Aortic smooth muscle cell (primary cell): ENCODE results near the gene ECI1. TPM values are rescaled to one million over a fixed set of nuclear protein-coding genes. Genes with fewer than 3 reads are reported as not detected.

ENCODE experiments used
- total RNA-seq: library from RNA; depleted of rRNA; stranded (reverse); fragments of >200 nt; gene quantifications from 2 replicates; pipeline ENCODE4 v1.2.3, GENCODE V29; 2014

Gene ECI1
- total RNA-seq = 19.9 and 28.1 TPM in 2 replicates

GRCh38 chr16:2251296-2252111 lies at the start of gene ECI1:
TSS of gene ECI1 (minus strand) at chr16:2251587. CDS start at chr16:2251566, 21 bp downstream.

GRCh38 chr16:2267913-2268666 lies 16.7 kb upstream of the ECI1 start, which contains the start of gene RNPS1:
TSS of gene RNPS1 (minus strand) at chr16:2268126. CDS start at chr16:2264643, 3,483 bp downstream.

GRCh38 chr16:2236337-2237101 lies 14.9 kb downstream of the ECI1 start, which contains the start of gene DNASE1L2:
TSS of gene DNASE1L2 (plus strand) at chr16:2236444. CDS start at chr16:2236817, 373 bp downstream.

GRCh38 chr16:2223221-2223941 lies 28.0 kb downstream of the ECI1 start, which contains the start of gene E4F1:
TSS of gene E4F1 (plus strand) at chr16:2223591. CDS start at chr16:2223614, 23 bp downstream.

GRCh38 chr16:2214719-2214968 lies 36.7 kb downstream of the ECI1 start, which contains the start of gene PGP:
TSS of gene PGP (minus strand) at chr16:2214840. CDS start at chr16:2214777, 63 bp downstream.

GRCh38 chr16:2210386-2211365 lies 40.7 kb downstream of the ECI1 start, which contains the start of gene BRICD5:
TSS of gene BRICD5 (minus strand) at chr16:2210863. CDS start at chr16:2210833, 30 bp downstream.

GRCh38 chr16:2205104-2205966 lies 46.1 kb downstream of the ECI1 start, which contains the start of gene MLST8:
TSS of gene MLST8 (plus strand) at chr16:2205454. CDS start at chr16:2206086, 632 bp downstream.

GRCh38 chr16:2196162-2196980 lies 55.0 kb downstream of the ECI1 start, which contains the start of gene CASKIN1:
TSS of gene CASKIN1 (minus strand) at chr16:2196605. CDS start at chr16:2196432, 173 bp downstream.

Other genes with a start within 250 kb of the ECI1 start
- gene ZNF598, start 241.8 kb downstream of the ECI1 start, total RNA-seq = 9.6 and 12.3 TPM in 2 replicates
- gene NPW, start 231.8 kb downstream of the ECI1 start, total RNA-seq = 0.06 and 0.13 TPM in 2 replicates
- gene NHERF2, start 224.7 kb downstream of the ECI1 start, total RNA-seq = 98.1 and 182 TPM in 2 replicates
- gene NTHL1, start 203.8 kb downstream of the ECI1 start, total RNA-seq = 40.6 and 59.2 TPM in 2 replicates
- gene TSC2, start 203.6 kb downstream of the ECI1 start, total RNA-seq = 44.3 and 53.0 TPM in 2 replicates
- 131 and 144 TPM in 2 replicates for gene PKD1, start 115.7 kb downstream of the ECI1 start, total RNA-seq
- gene RAB26, start 103.0 kb downstream of the ECI1 start, total RNA-seq = 2.0 and 2.4 TPM in 2 replicates
- gene TRAF7, start 95.8 kb downstream of the ECI1 start, total RNA-seq = 42.0 and 44.8 TPM in 2 replicates
- under 0.01 and 0.40 TPM in 2 replicates for gene CASKIN1, start 55.0 kb downstream of the ECI1 start, total RNA-seq
- 11.3 and 16.8 TPM in 2 replicates for gene MLST8, start 46.1 kb downstream of the ECI1 start, total RNA-seq
- gene BRICD5, start 40.7 kb downstream of the ECI1 start, total RNA-seq = 1.2 and 1.7 TPM in 2 replicates
- 7.0 and 12.2 TPM in 2 replicates for gene PGP, start 36.7 kb downstream of the ECI1 start, total RNA-seq
- gene E4F1, start 28.0 kb downstream of the ECI1 start, total RNA-seq = 22.6 and 29.9 TPM in 2 replicates
- gene DNASE1L2, start 15.1 kb downstream of the ECI1 start, total RNA-seq = 0.31 and 1.1 TPM in 2 replicates
- gene RNPS1, start 16.5 kb upstream of the ECI1 start, total RNA-seq = 47.2 and 47.3 TPM in 2 replicates
- 8.4 and 11.1 TPM in 2 replicates for gene ABCA3, start 89.1 kb upstream of the ECI1 start, total RNA-seq
- gene CCNF, start 177.9 kb upstream of the ECI1 start, total RNA-seq = 9.5 and 17.3 TPM in 2 replicates
- gene TEDC2, start 208.5 kb upstream of the ECI1 start, total RNA-seq = 2.7 and 6.1 TPM in 2 replicates
- 0.31 and 0.40 TPM in 2 replicates for gene NTN3, start 219.7 kb upstream of the ECI1 start, total RNA-seq
- 10.3 and 12.0 TPM in 2 replicates for gene TBC1D24, start 223.5 kb upstream of the ECI1 start, total RNA-seq